NCI-H1092 (cell line): ENCODE data around the gene SNX10.

Experiments
- DNase-seq: peaks from one replicate; lab custom pipeline; 2025; lab: John Stamatoyannopoulos, UW

The SNX10 gene

DNA sequence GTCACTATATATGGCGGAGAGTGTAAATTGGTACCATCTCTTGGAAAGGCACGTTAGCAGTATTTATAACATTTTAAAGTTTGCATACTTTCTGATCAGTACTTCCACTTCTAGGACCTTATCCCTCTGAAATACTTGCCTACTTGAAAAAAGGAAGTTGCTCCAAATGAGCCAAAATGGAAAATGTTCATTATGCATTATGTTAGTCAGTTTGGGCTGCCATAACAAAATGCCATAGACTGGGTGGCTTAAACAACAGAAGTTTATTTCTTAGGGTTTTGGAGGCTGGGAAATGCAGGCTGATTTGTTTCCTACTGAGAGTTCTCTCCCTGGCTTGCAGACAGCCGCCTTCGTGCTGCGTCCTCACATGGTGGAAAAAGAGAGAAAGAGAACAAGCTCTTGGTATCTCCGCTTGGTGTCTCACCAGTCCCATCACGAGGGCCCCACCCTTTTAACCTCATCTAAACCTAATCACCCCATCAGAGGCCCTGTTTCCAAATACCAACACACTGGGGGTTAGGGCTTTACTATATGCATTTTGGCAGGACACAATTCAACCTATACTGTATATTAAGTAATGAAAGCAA lies 6.9 kb downstream of the SNX10 start:
- DNase-seq: no peak

DNA sequence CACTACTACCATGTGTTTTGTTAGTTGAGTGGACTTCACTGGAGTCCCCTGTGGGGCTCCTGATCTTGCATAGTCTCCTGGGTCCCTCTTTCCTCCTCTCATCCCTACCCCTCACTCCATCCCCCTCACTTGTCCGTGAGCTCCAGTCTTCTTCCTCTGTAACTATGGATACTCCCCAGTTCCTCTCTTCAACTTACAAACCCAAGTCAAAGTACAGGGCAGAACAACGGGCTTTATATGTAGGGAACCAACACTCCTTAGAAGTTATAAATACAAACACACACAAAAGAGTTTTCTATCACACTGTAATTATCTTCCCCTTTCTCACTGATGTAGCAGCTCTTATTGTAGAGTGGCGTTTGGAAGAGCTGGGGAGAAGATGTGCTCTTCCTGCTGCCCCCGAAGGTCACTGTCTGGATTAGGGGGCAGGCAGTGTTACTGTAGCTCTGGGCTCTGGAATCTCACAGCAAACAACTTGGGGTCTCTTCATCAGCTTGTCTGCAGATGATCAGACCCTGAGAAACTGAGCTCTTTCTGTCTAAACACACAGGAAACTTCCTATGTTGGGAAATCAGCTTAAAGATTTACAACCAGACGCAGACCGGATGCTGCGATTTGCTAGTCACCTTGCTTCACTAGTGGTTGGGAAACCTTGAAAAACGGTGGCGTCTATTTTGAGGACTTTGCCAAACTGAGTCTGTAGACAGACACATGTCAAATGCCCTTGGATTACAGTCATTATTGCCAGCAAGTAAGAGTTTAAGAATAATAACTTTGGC lies 13.6 kb downstream of the SNX10 start:
- no peak for DNase-seq

DNA sequence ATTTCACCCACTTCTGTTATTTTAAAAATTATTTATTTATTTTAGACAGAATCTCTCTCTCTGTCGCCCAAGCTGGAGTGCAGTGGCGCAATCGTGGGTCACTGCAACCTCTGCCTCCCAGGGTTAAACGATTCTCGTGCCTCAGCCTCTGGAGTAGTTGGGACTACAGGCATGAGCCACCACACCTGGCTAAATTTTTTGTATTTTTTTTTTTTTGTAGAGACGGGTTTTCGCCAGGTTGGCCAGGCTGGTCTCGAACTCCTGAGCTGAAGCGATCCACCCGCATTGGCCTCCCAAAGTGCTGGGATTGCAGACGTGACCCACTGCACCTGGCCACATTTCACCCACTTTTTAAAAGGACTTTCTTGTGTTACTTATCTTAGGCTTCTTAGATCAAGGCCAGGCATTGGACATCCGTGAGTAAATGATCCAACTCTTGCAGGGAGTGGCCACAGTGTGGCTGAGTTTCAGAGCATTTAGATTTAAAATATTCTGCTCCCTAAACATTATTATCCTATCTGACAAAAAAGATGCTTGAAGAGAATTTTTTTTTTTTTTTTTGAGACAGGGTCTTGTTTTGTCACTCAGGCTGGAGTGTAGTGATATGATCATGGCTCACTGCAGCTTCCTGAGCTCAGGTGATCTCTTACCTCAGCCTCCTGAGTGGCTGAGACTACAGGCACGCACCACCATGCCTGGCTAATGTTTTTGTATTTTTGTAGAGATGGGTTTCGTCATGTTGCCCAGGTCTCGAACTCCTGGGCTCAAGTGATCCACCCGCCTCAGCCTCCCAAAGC lies 14.4 kb downstream of the SNX10 start:
- DNase-seq: no peak

DNA sequence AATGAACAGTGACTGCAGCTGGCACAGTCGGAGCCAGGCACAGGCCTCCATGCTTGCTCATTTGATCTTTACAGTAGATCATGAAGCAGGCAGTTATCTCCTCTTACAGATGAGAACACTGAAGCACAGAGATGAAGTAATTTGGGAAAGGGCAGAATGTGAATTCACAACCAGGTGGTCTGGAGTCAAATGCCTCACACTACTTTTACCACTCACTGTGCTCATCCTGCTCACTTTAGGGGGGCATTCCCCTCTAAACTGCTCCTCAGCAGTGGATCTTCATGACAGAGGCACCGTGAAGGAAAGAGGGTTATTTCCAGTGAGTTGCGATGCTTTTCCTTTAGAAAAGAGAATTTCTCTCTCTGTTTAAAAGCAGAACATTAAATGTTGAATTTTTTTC lies 15.1 kb downstream of the SNX10 start:
- no peak for DNase-seq

DNA sequence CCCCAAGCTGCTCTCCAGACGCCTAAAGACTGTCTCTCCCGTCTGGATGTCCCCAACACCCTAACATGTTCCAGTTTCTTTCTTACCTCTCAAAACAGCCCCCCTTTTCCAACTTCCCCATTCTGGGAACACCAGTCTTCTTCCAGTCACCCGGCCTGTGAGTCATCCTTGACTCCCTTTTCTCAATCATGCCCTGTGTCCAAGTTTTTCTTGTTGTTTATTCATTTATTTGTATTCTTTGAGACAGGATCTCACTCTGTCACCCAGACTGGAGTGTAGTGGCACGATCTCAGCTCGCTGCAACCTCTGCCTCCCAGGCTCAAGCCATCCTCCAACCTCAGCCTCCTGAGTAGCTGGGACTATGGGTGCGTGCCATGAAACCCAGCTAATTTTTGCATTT lies 15.6 kb downstream of the SNX10 start:
- no peak for DNase-seq

DNA sequence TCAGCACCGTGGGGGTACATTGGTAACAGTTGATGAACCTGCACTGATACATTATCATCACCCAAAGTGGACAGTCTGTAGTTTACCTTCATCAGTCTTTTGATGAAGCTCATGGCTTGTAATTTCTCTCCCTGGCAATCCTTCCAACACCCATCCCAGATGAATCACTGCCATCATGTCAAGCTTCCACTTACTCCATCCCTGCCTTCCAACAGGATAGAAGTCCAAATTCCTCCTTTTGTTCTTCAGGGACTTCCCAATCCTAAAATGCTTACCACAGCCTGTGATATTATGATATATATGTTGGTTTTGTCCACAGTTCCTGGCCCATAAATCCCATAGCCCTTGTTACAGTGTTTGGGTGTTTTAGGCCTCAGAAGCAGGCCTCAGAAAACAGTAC lies 16.1 kb downstream of the SNX10 start:
- no peak for DNase-seq

DNA sequence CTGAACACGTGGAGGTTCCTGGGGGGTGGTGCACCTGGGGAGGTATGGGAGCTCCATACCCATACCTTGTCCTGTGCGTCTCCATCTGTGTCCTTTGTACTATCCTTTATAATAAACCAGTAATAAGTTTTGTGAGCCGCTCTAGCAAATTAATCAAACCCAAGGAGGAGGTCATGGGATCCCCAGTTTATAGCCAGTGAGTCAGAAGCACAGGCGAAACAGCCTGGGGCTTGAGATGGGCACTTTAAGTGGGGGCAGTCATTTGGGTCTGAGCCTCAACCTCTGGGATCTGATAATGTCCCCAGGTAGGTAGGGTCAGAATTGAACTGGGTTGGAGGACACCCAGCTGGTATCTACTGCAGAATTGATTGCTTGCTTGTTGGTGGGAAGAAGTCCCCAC lies 16.9 kb downstream of the SNX10 start:
- no peak for DNase-seq

DNA sequence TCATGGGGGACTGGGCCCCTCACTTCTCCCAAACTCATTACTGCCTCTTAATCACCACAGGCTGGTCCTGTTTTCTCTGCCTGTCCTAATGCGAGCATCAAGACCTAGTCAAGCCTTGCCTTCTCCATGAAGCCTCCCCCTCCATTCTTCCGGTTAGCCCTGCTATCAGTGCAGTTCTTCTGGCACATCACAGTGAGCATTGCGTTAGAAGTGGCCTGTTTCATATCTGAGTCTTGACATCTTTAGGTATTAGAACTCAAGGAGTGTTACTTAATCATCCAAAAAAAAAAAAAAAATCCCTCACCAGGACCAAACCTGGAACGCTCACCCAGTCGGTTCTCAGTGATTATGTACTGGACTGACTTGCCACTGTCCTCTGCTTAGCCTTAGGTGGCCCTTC lies 17.4 kb downstream of the SNX10 start:
- no peak for DNase-seq

DNA sequence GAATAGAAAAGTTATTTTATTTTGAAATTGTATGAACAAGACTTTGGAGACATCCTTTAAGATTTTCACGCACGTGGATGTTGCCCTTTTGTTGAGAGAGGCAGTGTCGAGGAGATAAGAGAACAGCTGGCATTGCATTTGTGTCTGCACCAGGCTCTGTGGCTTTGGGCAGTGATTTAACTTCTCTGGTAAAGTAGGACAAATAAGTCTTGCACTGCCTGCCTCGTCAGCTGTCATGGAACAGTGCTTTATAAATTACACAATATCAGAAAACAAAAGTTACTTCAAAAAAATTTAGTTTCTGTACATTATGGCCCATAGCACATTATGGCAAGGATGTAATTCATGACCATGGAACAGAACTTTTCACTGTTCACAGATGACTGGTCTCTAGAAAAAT lies 20.1 kb downstream of the SNX10 start:
- DNase-seq: no peak

DNA sequence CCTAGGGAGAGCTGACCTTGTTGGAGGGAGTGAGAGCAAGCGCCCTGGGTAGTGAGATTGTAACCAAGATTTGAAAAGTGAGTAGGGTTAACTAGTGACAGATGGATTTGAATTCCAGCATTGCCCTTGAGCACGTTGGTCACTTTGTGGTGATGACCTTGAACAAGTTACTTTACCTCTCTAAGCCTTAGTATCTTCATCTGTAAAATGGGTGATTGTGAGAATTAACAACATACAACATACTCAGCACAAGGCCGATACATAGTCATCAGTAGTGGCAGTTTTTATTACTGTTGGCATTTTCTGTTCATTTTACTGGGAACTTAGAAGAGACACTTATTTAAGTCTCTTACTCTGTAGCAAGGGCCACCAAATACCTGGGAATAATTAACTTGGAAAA lies 25.5 kb downstream of the SNX10 start:
- DNase-seq: no peak

DNA sequence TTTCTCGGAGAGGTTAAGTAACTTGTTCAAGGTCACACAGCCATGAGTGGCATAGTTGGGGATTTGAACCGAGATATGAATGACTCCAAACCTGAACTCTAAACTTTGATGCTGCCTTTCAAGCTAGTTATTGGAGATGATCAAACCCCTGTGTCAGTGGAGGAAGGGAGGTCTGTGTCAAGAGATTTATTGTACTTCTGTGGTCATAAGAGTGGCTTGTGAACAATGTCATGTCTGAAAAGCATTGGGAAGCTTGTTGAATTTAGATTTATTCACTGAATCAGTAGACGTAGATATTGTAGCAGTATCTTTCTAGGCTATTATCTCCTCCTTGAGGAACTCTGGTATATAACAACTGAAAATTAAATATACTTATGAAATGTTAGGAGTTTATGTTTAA lies 27.3 kb downstream of the SNX10 start:
- DNase-seq: no peak

DNA sequence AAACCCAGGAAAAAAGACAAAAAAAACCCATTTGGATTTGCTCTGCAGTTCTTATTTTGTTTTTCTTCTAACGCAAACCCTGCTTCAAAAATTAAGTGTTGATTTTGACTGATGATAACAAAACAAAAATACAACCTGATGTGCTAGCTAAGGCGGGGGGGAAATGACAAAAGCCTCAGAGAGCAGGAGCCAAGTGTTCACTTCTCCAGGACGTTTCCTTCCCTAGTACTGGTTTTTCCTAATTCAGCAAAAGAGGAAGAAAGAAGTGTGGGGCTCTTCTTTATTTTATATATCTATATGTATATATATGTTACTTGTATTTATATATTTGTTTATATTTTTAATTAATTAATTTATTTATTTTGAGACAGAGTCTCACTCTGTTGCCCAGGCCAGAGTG lies 28.0 kb downstream of the SNX10 start:
- DNase-seq: no peak

DNA sequence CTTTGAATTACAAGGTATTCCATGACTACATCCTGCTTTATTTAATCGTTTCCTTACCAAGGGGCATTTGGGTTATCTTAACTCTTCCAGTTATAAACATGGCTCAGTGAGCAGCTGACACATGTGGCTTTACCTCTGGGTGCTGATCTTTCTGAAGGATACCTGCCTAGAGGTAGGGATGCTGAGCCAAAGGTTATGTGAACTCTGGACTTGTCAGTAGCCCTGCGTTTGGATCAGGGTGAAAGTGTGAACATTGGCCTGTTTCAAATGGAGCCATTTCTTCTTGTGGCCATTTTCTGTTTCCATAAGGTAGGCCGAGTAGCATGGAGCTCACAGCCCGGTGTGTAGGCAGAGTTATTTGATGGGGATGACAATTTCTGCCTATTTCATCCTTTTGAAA lies 29.2 kb downstream of the SNX10 start:
- DNase-seq: no peak

DNA sequence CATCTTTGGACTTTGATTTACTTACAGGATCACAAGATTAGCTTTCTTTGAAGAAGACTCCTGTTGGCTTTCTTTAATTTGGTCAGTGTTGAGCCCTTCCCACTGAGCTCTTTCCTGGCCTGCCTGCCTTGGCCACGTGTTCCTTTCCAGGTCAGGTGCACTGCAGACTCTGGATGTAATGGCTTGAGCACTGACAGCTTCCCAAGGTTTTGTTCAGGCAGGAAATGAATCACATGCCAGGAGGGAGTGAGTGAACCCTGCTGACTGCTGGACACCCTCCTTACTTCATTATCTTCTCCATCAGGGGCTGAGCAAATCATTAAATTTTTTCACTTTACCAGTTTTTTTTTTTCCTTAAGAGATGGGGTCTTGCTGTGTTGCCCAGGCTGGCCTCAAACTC lies 29.8 kb downstream of the SNX10 start:
- no peak for DNase-seq

DNA sequence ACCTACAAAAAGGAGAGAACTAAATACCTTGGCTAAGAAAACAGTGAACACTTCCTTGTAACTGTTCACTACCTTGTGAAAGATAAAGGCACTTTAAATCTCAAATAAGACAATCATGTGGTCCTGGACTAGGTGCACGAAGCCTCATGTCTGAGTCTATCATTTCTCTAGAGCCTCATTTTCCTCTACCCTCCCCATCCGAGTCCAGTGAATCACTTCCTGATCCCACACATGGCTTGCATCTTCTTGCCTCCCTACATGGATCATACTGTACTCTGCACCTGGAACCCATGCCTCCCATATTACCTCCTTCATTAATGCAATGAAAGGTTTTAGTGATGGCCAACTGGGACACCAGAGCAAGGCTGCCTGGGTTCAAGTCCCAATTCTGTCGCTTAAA lies 34.5 kb downstream of the SNX10 start:
- no peak for DNase-seq

DNA sequence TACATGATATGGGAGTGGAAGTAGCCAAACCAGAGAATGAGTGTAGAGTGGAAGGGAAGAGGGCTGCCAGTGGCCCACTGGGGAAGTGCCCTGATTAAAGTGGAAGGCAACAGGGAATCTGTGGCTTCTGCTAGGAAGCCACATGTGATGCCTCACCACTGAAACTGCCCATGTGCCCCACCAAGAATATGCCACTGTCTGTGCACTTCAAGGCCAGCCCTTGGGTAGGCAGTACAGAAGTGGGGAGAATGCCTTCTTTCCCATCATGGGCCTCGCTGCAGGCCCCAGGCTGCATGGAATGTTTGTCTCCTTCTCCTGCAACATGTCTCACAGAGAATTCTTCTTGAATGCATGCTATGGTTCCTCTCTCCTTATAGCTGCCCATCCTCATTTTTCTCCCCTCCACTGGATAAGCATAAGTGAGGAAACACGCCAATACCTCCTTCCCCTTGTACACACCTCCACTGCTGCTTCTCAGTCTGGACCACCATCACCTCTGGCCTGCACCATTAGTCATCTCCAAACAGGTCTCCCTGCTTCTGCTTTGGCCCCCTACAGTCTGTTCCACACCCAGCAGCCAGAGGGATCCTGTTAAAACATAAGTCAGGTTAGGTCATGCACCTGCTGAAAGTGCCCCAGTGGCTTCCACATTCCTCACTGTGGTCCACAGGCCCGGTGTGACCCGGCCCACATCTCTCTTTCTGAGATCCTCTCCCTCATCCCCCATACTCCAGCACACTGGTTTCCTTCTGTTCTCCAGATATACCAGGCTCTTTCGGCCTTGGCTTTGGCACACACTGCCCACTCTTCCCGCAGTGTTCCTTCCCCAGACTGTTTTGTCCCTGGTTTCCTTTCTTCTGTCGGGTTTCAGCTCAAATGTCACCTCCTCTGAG lies 37.1 kb downstream of the SNX10 start:
- DNase-seq: no peak

DNA sequence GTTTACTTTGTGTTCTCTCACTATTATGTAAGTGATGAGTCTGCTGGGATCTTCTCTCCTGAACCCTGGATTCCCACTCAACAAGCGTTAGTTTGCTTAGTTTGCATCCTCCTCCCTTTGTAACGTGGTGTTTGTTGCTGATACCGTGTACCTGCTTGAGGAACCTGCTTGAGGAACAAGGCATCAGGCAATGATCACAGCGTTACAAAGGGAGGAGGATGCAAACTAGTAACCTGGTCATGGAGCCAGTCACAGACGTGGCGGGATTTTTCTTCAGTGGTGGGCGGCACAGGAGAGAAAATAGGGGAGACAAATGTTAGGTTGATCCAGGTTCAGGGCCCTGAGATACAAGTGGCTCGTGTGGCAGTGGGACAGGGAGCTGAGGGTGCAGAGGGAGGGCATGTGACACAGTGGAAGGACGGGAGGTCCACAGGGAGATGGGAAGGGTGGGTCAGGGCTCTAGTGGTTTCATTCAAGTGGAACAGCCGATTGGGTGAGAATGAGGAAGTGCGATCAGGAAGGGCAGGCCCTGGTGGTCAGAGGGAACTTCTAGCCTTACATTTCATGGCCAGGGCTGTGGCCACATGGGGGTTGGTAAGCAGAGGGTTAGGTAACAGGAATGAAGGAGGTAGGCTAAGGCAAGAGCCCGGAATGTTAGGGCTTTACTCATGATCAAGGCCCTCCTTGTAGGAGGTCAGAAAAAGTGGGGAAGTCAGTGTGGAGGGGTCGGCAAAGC lies 38.0 kb downstream of the SNX10 start:
- DNase-seq: no peak

DNA sequence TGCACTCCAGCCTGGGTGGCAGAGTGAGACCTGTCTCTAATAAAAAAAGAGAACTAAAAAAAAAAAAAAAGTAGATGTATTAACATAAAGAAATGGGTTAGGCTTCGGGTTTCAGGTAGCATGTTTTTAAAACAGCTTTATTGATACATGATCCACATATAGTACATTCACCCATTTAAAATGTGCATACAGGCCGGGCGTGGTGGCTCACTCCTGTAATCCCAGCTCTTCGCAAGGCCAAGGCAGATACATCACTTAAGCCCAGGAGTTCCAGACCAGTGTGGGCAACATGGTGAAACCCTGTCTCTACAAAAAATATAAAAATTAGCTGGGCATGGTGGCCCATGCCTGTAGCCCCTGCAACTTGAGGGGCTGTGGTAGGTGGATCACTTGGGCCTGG lies 39.5 kb downstream of the SNX10 start:
- no peak for DNase-seq

DNA sequence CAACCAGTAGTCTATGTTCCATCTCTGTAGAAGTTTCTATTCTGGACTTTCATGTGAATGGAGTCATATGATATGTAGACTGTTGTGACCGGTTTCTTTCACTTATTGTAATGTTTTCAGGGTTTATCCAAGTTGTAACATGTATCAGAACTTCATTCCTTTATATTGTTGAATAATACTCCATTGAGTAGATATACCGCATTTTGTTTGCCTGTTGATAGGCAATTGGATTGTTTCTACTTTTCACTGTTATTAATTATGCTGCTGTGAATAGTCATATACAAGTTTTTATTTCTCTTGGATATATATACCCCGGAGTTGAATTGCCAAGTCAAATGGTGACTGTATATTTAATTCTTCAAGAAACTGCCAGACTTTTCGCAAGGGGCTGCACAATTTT lies 40.1 kb downstream of the SNX10 start:
- DNase-seq: no peak

DNA sequence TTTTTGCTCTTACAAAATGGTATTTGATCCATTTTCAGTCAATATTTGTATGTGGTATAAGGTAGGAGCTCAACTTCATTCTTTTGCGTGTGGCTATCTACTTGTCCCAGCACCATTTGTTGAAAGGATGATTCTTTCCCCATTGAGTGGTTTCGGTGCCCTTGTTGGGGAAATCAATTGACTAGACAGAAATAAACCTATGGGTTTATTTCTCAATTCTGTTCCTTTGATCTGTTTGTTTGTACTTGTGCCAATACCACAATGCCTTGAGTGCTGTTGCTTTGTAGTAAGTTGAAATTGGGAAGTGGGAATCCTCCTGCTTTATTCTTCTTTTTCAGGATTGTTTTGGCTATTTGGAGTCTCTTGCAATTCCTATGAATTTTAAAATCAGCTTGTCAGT lies 41.0 kb downstream of the SNX10 start:
- DNase-seq: no peak

DNA sequence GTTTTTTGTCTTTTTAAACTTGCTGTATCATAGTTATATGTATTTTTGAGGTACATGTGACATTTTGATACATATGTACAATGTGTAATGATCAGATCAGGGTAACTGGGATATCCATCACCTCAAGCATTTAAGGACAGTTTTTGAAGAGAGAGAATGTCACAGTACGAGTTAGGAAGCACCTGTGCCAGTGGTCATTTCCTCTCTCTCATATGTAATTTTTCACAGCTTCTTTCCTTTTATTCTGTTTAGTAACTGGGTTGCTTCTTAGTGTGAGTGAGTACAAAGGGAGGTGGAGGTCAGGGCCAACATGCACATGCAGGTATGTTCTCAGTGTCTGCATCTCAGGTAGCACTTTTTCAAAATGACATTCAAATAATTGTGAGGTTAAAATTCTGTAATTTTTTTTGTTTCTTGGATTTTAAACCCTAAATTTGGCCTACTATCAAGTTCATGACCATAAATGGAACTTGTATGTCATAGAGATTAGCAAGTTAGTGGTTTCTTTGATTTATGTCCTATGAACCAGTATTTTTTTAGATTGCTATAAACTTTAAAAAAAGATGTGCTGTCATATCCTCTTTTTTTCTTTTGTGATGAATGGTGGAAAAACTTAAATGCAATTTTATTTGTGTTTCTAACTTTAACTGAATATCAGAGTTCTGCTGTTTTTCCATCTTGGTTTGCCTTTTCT lies 42.7 kb downstream of the SNX10 start:
- no peak for DNase-seq
